Fibroblast of lung (primary cell): ENCODE measurements around the gene TEAD3. TPM values are rescaled to one million over a fixed set of nuclear protein-coding genes. Genes with fewer than 3 reads are reported as not detected.

Experiments
- DNase-seq, 2 donors: peaks; one replicate each; pipeline versions ENCODE4 v3.0.0 to v3.0.0-alpha.2; 2010; ENCODE audit warnings: low read depth in 2 of 2
- H2AFZ ChIP-seq: 2 replicates; pipeline ENCODE4 v1.5.1; 2012; ENCODE audit warnings: low read length, control low read depth, inconsistent platforms
- H3K27ac ChIP-seq: 2 replicates; pipeline ENCODE4 v1.5.1; 2011; ENCODE audit warnings: low read length, control low read depth; ENCODE audit not compliant: insufficient read depth
- H3K27me3 ChIP-seq: 2 replicates; pipeline ENCODE4 v1.5.1; 2011; ENCODE audit warnings: mild to moderate bottlenecking, low read length; ENCODE audit not compliant: control insufficient read depth, insufficient read depth
- H3K36me3 ChIP-seq: 2 replicates; pipeline ENCODE4 v1.5.1; 2011; ENCODE audit warnings: low read length; ENCODE audit not compliant: control insufficient read depth, insufficient read depth
- H3K4me1 ChIP-seq: 2 replicates; pipeline ENCODE4 v1.5.1; 2011; ENCODE audit warnings: low read length; ENCODE audit not compliant: control insufficient read depth, insufficient read depth; ENCODE audit errors: extremely low read depth
- H3K4me2 ChIP-seq: 2 replicates; pipeline ENCODE4 v1.5.1; 2011; ENCODE audit warnings: low read length, control low read depth; ENCODE audit not compliant: insufficient read depth; ENCODE audit errors: extremely low read depth
- H3K4me3 ChIP-seq, 4 experiments: fragments of 200-600 bp in 1 of 4; sonication (generic) in 1 of 4; replicated peaks in 1 of 4; 2 replicates each; pipeline ENCODE4 v1.5.1; 2011 to 2016; ENCODE audit warnings: low read length in 4 of 4, low read depth in 3 of 4, mild to moderate bottlenecking in 3 of 4, control low read depth in 2 of 4, inconsistent platforms in 1 of 4, mixed read lengths in 1 of 4; ENCODE audit not compliant: insufficient read depth in 1 of 4; ENCODE audit errors: control extremely low read depth in 1 of 4
- H3K79me2 ChIP-seq: 2 replicates; pipeline ENCODE4 v1.5.1; 2012; ENCODE audit warnings: mild to moderate bottlenecking, low read length, inconsistent platforms; ENCODE audit not compliant: control insufficient read depth, insufficient read depth
- H3K9ac ChIP-seq: 2 replicates; pipeline ENCODE4 v1.5.1; 2011; ENCODE audit warnings: mild to moderate bottlenecking, low read length, control low read depth; ENCODE audit not compliant: insufficient read depth
- H3K9me3 ChIP-seq: 2 replicates; pipeline ENCODE4 v1.5.1; 2012; ENCODE audit warnings: low read depth, low read length; ENCODE audit not compliant: control insufficient read depth, insufficient read depth
- H4K20me1 ChIP-seq: 2 replicates; pipeline ENCODE4 v1.5.1; 2011; ENCODE audit warnings: low read length; ENCODE audit not compliant: control insufficient read depth, insufficient read depth; ENCODE audit errors: extremely low read depth
- EZH2 ChIP-seq: IDR thresholded peaks from 2 replicates; pipeline ENCODE4 v1.5.1; 2012; ENCODE audit warnings: low read length, control low read depth, mild to moderate bottlenecking; ENCODE audit errors: missing control alignments
- polyA plus RNA-seq, 2 donors: library from polyadenylated mRNA; depleted of rRNA in 1 of 2; stranded (reverse) in 1 of 2; unstranded in 1 of 2; fragments of >200 nt; gene quantifications; 2 replicates each; pipeline ENCODE4 v1.2.1, GENCODE V29; 2011 to 2012; ENCODE audit warnings: missing spikeins in 1 of 2
- total RNA-seq: library from RNA; depleted of rRNA; stranded (reverse); fragments of >200 nt; gene quantifications from 2 replicates; pipeline ENCODE4 v1.2.1, GENCODE V29; 2014
- TF ChIP-seq, protein P1 (sequence below), 2 donors: IDR thresholded peaks in 1 of 2; conservative IDR thresholded peaks in 1 of 2; 1 replicate in 1 of 2; 2 replicates in 1 of 2; pipeline ENCODE4 v1.5.1; 2011 to 2012; ENCODE audit warnings: low read length in 2 of 2, control low read depth in 1 of 2, inconsistent platforms in 1 of 2, low read depth in 1 of 2, mild to moderate bottlenecking in 1 of 2

TEAD3 gene
- total and polyA plus RNA-seq, 2 donors (not counting 1 experiment from before 2014, with no cell fraction given), result 9.6 to 26.7 TPM

DNA sequence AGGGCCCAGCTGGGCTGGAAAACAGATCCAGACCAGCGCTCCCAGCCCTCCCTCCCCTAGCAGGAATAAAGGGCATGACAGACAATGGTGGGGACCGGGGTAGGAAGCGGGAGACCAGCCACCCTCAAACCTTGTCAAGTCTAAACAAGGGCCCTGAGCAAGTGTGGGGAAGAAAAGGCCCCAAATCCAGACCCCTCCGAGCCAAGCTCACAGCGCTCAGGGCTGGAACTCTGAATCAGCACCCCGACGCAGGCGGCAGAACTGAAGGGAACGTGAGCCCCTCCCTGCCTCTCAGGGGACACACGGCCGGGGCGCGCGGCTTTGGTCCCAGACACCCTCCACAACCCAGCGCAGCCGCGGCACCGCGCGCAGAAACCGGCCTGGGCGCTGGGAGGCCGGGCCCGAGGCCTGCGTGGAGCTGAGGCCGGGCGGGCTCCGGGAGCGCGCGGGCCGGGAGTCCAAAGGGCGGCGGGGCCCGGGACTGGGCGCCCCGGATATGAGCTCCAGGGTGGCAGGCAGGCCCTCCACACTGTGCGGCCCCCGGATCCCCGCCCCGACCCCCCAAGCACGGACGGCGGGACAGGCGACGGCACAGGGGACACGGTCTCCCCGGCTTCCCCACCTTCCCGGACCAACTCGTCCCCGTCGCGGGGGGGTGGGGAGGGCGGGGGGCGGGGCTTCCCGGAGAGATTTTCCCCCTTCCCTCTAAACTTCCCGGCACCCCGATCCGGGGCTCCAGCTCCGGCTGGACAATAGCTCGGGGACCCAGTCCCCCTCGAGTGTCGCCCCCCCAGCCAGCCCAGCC, 641 bp downstream of the TEAD3 start:
- H4K20me1 ChIP-seq, result no peaks in the 10 kb centered on the region
- peak in 1 of 2 donors; percentile 32 for DNase-seq
- peak overlapping the region; percentile 74 for H3K27ac ChIP-seq
- H3K9me3 ChIP-seq, result no peaks in the 10 kb centered on the region
- H3K9ac ChIP-seq, result peak overlapping the region; percentile 73
- H3K4me2 ChIP-seq, result peak overlapping the region; percentile 96
- no peaks in the 10 kb centered on the region for H3K27me3 ChIP-seq
- H3K36me3 ChIP-seq, result peaks cover 3% of the 10 kb centered on the region
- TF ChIP-seq, protein P1, sequence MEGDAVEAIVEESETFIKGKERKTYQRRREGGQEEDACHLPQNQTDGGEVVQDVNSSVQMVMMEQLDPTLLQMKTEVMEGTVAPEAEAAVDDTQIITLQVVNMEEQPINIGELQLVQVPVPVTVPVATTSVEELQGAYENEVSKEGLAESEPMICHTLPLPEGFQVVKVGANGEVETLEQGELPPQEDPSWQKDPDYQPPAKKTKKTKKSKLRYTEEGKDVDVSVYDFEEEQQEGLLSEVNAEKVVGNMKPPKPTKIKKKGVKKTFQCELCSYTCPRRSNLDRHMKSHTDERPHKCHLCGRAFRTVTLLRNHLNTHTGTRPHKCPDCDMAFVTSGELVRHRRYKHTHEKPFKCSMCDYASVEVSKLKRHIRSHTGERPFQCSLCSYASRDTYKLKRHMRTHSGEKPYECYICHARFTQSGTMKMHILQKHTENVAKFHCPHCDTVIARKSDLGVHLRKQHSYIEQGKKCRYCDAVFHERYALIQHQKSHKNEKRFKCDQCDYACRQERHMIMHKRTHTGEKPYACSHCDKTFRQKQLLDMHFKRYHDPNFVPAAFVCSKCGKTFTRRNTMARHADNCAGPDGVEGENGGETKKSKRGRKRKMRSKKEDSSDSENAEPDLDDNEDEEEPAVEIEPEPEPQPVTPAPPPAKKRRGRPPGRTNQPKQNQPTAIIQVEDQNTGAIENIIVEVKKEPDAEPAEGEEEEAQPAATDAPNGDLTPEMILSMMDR (conservative IDR thresholded peaks at IDR 0.05 in 1 of 2, IDR thresholded peaks at IDR 0.05 in 1 of 2; ENCODE audit: low read depth in 1 of 2, low read length in 2 of 2), result no peak
- TF ChIP-seq EZH2, result no peak
- H2AFZ ChIP-seq, result no peak overlapping the region
- peaks cover 33% of the 10 kb centered on the region for H3K4me1 ChIP-seq
- H3K79me2 ChIP-seq, result peaks cover 48% of the 10 kb centered on the region
- H3K4me3 ChIP-seq, result peak overlapping the region; percentile 61 to 78 (median 70)

DNA sequence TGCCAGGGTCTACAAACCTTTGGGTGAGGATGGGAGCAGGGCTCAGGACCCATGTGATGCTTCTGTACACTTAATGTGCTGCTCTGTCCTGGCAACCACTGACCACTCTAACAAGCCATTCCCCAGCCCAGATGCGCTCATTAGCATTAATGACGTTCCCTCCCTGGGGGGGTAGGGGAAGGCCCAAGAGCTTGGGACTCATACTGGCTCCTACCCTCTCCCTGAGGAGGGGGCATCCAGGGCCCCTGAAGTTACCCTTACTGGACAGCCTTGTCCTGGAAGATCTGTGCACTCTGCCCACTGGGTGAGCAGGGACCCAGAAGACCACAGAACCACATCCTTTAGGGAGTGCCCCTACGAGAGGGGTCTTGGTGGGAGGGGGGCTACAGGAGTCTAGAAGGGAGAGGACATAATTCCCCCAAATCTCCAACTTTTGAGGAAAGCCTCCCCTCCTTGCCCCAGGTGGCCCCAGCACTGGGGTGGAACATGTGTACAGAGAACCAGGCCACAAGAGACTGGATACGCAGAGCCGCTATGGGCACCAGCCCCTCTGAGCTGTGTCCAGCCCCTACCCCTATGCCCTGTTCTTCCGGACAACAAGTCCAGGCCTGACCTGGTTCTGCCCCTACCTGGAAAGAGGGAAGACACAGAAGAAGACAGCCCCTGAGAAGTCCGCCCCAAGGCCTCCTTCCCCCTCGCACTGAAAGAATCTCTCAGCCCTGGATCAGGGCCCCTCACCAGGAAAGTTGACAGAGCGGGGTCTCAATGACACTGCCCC, 1.4 kb downstream of the TEAD3 start:
- Histone ChIP-seq H4K20me1 (no peaks in the 10 kb centered on the region), H3K4me1 (peaks cover 38% of the 10 kb centered on the region), H3K4me3 (peak overlapping the region; percentile 61 to 78 (median 70)), H3K4me2 (peak overlapping the region; percentile 96), H3K27me3 (no peaks in the 10 kb centered on the region), H3K36me3 (peaks cover 3% of the 10 kb centered on the region), H3K79me2 (peaks cover 51% of the 10 kb centered on the region), H2AFZ (no peak overlapping the region), H3K9me3 (no peaks in the 10 kb centered on the region), H3K9ac (peak overlapping the region; percentile 73), H3K27ac (peak overlapping the region; percentile 74)
- TF ChIP-seq EZH2, result no peak
- TF ChIP-seq, protein P1 (conservative IDR thresholded peaks at IDR 0.05 in 1 of 2, IDR thresholded peaks at IDR 0.05 in 1 of 2; ENCODE audit: low read depth in 1 of 2, low read length in 2 of 2), result no peak
- peak in 1 of 2 donors; percentile 52 for DNase-seq

DNA sequence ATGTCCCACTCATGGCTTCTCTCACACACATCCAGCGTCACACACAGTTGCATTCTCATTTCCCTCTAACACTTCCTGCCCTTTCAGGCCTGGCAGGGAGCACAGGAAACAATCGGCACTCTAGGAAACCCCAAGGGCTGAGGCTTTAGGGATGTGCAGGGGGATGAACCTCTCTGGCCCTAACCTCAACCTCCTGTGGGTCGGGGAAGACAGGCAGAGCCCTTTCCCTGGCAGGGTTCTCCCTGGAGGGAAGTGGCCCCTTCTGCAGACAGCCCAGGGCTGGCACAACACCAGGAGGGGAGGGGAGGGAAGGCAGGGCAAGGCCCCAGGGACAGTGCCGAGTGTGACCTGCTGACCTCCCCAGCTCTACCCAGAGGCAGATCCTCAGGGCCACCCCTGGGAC, 2.7 kb downstream of the TEAD3 start:
- Histone ChIP-seq H3K9ac (no peak overlapping the region), H3K4me3 (peak overlapping the region in 3 of 4 experiments; percentile 4 to 78 (median 19)), H3K4me2 (peak overlapping the region; percentile 52), H3K27ac (peak overlapping the region; percentile 2), H2AFZ (no peak overlapping the region), H3K27me3 (no peaks in the 10 kb centered on the region), H3K36me3 (peaks cover 3% of the 10 kb centered on the region), H3K4me1 (peaks cover 45% of the 10 kb centered on the region), H3K9me3 (no peaks in the 10 kb centered on the region), H4K20me1 (no peaks in the 10 kb centered on the region), H3K79me2 (peaks cover 59% of the 10 kb centered on the region)
- TF ChIP-seq, protein P1 (conservative IDR thresholded peaks at IDR 0.05 in 1 of 2, IDR thresholded peaks at IDR 0.05 in 1 of 2; ENCODE audit: low read depth in 1 of 2, low read length in 2 of 2), result no peak
- TF ChIP-seq EZH2, result no peak
- no peak for DNase-seq
